HCT116 (cell line): ENCODE data around the gene BORCS5. TPM values are rescaled to one million over a fixed set of nuclear protein-coding genes. Genes with fewer than 3 reads are reported as not detected.

Experiments
- ATAC-seq: fragments of 200-7000 bp; cut with Tn5 transposase; 2 replicates; pipeline ENCODE4 v1.9.1; 2020; ENCODE audit warnings: mild to moderate bottlenecking, moderate library complexity
- BruUV-seq: library from RNA; stranded (reverse); fragments of 400-500 nt; replicated peaks from 2 replicates; lab custom pipeline; 2021; lab: Mats Ljungman, UMichigan
- CTCF ChIA-PET: fragments of 300-600 bp; sonication (Branson Sonifier 250); formaldehyde crosslinking; loops from one replicate; lab custom pipeline; 2021; ENCODE audit warnings: antibody characterized with exemption; lab: Charles Lee
- POLR2A ChIA-PET: fragments of 300-600, 350-600 bp; sonication (Branson Sonifier 250); formaldehyde crosslinking; loops from one replicate; lab custom pipeline; 2021; ENCODE audit warnings: antibody characterized with exemption; lab: Charles Lee
- RAD21 ChIA-PET, 2 experiments: fragments of 300-600 bp; sonication (Branson Sonifier 250); formaldehyde crosslinking; loops; one replicate each; lab custom pipeline; 2023; ENCODE audit warnings: low total read pairs in 2 of 2; ENCODE audit not compliant: uncharacterized antibody in 2 of 2, unreplicated experiment in 2 of 2, low non-redundant PET in 1 of 2; lab: Charles Lee
- DNase-seq: peaks from one replicate; pipeline ENCODE4 v3.0.0-alpha.2; 2010; ENCODE audit warnings: low read depth, low spot score
- H2AFZ ChIP-seq: fragments of 200-600 bp; shearing (Covaris generic), sonication (generic); 2 replicates; pipeline ENCODE4 v1.6.1; 2017; ENCODE audit warnings: low read depth, mixed run types, mixed read lengths, antibody characterized with exemption, low read length; ENCODE audit not compliant: poor library complexity, severe bottlenecking
- H3K27ac ChIP-seq: 2 replicates; pipeline ENCODE4 v1.5.1; 2012; ENCODE audit warnings: low read depth, low read length
- H3K27me3 ChIP-seq: fragments of 200-600 bp; sonication (generic); 2 replicates; pipeline ENCODE4 v1.6.1; 2016; ENCODE audit warnings: mixed run types, low read length, mixed read lengths; ENCODE audit not compliant: insufficient read depth
- H3K36me3 ChIP-seq, 2 experiments: fragments of 200-500 bp in 1 of 2; fragments of 200-600 bp in 1 of 2; sonication (Bioruptor generic) in 1 of 2; sonication (generic) in 1 of 2; 2 replicates each; pipeline versions ENCODE4 v1.5.1 to v1.6.1; 2014 to 2016; ENCODE audit warnings: low read length in 2 of 2, inconsistent platforms in 1 of 2, mixed read lengths in 1 of 2, mixed run types in 1 of 2; ENCODE audit not compliant: insufficient read depth in 2 of 2, control insufficient read depth in 1 of 2
- H3K4me1 ChIP-seq, 2 experiments: fragments of 200-600 bp in 1 of 2; sonication (generic) in 1 of 2; 2 replicates each; pipeline versions ENCODE4 v1.5.1 to v1.6.1; 2012 to 2017; ENCODE audit warnings: low read length in 2 of 2, inconsistent platforms in 1 of 2, mild to moderate bottlenecking in 1 of 2, mixed read lengths in 1 of 2, mixed run types in 1 of 2, moderate library complexity in 1 of 2; ENCODE audit not compliant: insufficient read depth in 2 of 2, control insufficient read depth in 1 of 2
- H3K4me2 ChIP-seq: fragments of 200-600 bp; sonication (generic); 2 replicates; pipeline ENCODE4 v1.6.1; 2017; ENCODE audit warnings: mixed run types, low read length, mixed read lengths
- H3K4me3 ChIP-seq, 2 experiments: fragments of 200-600 bp in 1 of 2; sonication (generic) in 1 of 2; replicated peaks in 1 of 2; 2 replicates each; pipeline ENCODE4 v1.5.1; 2011 to 2016; ENCODE audit warnings: low read length in 2 of 2, control low read depth in 1 of 2, low read depth in 1 of 2, mild to moderate bottlenecking in 1 of 2, mixed read lengths in 1 of 2, mixed run types in 1 of 2
- H3K79me2 ChIP-seq: fragments of 200-600 bp; sonication (generic); 2 replicates; pipeline ENCODE4 v1.6.1; 2017; ENCODE audit warnings: mild to moderate bottlenecking, mixed run types, low read length, moderate library complexity, mixed read lengths; ENCODE audit not compliant: insufficient read depth
- H3K9ac ChIP-seq: fragments of 200-600 bp; sonication (generic); 2 replicates; pipeline ENCODE4 v1.6.1; 2016; ENCODE audit warnings: low read length, mixed read lengths
- H3K9me2 ChIP-seq: fragments of 200-600 bp; sonication (generic), shearing (Covaris generic); 2 replicates; pipeline ENCODE4 v1.6.1; 2017; ENCODE audit warnings: mixed run types, mild to moderate bottlenecking, moderate library complexity; ENCODE audit not compliant: insufficient read depth
- H3K9me3 ChIP-seq, 2 experiments: fragments of 200-500 bp in 1 of 2; fragments of 200-600 bp in 1 of 2; sonication (Bioruptor generic) in 1 of 2; sonication (generic) in 1 of 2; 2 replicates each; pipeline ENCODE4 v1.6.1; 2014 to 2017; ENCODE audit warnings: low read length in 2 of 2, mixed read lengths in 2 of 2, inconsistent platforms in 1 of 2, low read depth in 1 of 2, mild to moderate bottlenecking in 1 of 2, mixed run types in 1 of 2, moderate library complexity in 1 of 2; ENCODE audit not compliant: control insufficient read depth in 1 of 2, insufficient read depth in 1 of 2
- H4K20me1 ChIP-seq: fragments of 200-600 bp; sonication (generic), shearing (Covaris generic); 2 replicates; pipeline ENCODE4 v1.6.1; 2017; ENCODE audit warnings: mixed run types, mild to moderate bottlenecking, moderate library complexity; ENCODE audit not compliant: insufficient read depth
- CEBPB ChIP-seq: IDR thresholded peaks from 2 replicates; pipeline ENCODE4 v1.6.1; 2012; ENCODE audit warnings: low read depth
- EZH2phosphoT487 ChIP-seq: fragments of 200-600 bp; IDR thresholded peaks from 2 replicates; pipeline ENCODE4 v1.6.1; 2018; ENCODE audit warnings: antibody characterized with exemption, borderline replicate concordance
- POLR2A ChIP-seq: IDR thresholded peaks from 2 replicates; pipeline ENCODE4 v1.7.0; 2011; ENCODE audit warnings: borderline replicate concordance; ENCODE audit not compliant: insufficient read depth, insufficient read length; ENCODE audit errors: extremely low read depth
- POLR2AphosphoS5 ChIP-seq: IDR thresholded peaks from 2 replicates; pipeline ENCODE4 v1.6.1; 2011; ENCODE audit warnings: mild to moderate bottlenecking, low read depth, low read length, moderate library complexity
- SIN3A ChIP-seq: IDR thresholded peaks from 2 replicates; pipeline ENCODE4 v1.6.1; 2012; ENCODE audit warnings: low read depth
- intact Hi-C: fragments of 100-400 bp; cut with micrococcal nuclease; formaldehyde crosslinking; loops from 2 replicates; pipeline ENCODE4 v1.10.0; 2022
- total RNA-seq: library from RNA; stranded (reverse); gene quantifications from one replicate; pipeline ENCODE4 v1.2.1, GENCODE V29; 2021; ENCODE audit not compliant: unreplicated experiment
- TF ChIP-seq, protein P1 (sequence below), 3 experiments: fragments of 200-600 bp in 1 of 3; sonication (generic) in 1 of 3; IDR thresholded peaks in 2 of 3; conservative IDR thresholded peaks in 1 of 3; 2 replicates each; pipeline ENCODE4 v1.5.1; 2012 to 2017; ENCODE audit warnings: low read depth in 2 of 3, low read length in 2 of 3, antibody characterized with exemption in 1 of 3, borderline replicate concordance in 1 of 3, control low read depth in 1 of 3, mild to moderate bottlenecking in 1 of 3, mixed read lengths in 1 of 3, mixed run types in 1 of 3, moderate library complexity in 1 of 3; ENCODE audit not compliant: insufficient read depth in 1 of 3
- TF ChIP-seq, protein P2 (sequence below): IDR thresholded peaks from 2 replicates; pipeline ENCODE4 v1.6.1; 2011; ENCODE audit warnings: mild to moderate bottlenecking, low read length, moderate library complexity; ENCODE audit not compliant: insufficient replicate concordance; ENCODE audit errors: extremely low read depth
- TF ChIP-seq, protein P3 (sequence below): IDR thresholded peaks from 2 replicates; pipeline ENCODE4 v1.6.1; 2012

Gene BORCS5
- total RNA-seq, 1 experiment from 2014 or later: 8.7 TPM

DNA sequence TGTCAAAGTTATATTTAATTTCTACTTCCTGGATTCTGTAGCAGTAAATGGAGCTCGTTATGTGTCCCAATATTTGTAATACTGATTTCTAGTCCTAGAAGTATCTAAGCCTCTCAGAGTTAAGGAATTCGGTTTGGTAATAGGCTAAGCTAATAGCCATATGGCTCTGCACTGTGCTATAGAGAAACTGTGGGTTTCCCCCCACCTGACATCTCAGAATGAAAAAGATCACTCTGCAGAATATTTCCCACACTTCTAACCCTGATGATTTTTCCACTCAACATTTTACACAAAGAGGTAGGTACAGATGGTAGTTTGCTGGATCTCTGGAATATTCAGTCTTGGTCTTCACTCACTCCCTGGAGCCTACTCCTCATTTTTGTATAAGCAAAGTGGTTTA lies 71.2 kb downstream of the BORCS5 start:
- no TSS peak for BruUV-seq
- CTCF ChIA-PET: no interaction called here
- TF ChIP-seq, protein P1, sequence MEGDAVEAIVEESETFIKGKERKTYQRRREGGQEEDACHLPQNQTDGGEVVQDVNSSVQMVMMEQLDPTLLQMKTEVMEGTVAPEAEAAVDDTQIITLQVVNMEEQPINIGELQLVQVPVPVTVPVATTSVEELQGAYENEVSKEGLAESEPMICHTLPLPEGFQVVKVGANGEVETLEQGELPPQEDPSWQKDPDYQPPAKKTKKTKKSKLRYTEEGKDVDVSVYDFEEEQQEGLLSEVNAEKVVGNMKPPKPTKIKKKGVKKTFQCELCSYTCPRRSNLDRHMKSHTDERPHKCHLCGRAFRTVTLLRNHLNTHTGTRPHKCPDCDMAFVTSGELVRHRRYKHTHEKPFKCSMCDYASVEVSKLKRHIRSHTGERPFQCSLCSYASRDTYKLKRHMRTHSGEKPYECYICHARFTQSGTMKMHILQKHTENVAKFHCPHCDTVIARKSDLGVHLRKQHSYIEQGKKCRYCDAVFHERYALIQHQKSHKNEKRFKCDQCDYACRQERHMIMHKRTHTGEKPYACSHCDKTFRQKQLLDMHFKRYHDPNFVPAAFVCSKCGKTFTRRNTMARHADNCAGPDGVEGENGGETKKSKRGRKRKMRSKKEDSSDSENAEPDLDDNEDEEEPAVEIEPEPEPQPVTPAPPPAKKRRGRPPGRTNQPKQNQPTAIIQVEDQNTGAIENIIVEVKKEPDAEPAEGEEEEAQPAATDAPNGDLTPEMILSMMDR (IDR thresholded peaks at IDR 0.05 in 2 of 3, conservative IDR thresholded peaks at IDR 0.05 in 1 of 3; ENCODE audit: borderline replicate concordance in 1 of 3, insufficient read depth in 1 of 3, low read depth in 2 of 3, low read length in 2 of 3): no peak
- TF ChIP-seq SIN3A (no peak), POLR2AphosphoS5 (no peak), EZH2phosphoT487 (no peak), CEBPB (no peak), POLR2A (no peak)
- TF ChIP-seq, protein P2, sequence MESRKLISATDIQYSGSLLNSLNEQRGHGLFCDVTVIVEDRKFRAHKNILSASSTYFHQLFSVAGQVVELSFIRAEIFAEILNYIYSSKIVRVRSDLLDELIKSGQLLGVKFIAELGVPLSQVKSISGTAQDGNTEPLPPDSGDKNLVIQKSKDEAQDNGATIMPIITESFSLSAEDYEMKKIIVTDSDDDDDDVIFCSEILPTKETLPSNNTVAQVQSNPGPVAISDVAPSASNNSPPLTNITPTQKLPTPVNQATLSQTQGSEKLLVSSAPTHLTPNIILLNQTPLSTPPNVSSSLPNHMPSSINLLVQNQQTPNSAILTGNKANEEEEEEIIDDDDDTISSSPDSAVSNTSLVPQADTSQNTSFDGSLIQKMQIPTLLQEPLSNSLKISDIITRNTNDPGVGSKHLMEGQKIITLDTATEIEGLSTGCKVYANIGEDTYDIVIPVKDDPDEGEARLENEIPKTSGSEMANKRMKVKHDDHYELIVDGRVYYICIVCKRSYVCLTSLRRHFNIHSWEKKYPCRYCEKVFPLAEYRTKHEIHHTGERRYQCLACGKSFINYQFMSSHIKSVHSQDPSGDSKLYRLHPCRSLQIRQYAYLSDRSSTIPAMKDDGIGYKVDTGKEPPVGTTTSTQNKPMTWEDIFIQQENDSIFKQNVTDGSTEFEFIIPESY: no peak
- TF ChIP-seq, protein P3, sequence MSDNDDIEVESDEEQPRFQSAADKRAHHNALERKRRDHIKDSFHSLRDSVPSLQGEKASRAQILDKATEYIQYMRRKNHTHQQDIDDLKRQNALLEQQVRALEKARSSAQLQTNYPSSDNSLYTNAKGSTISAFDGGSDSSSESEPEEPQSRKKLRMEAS: no peak
- TF ChIP-seq, all 23 proteins: peak for 0
- H3K4me2 ChIP-seq: no peak overlapping the region
- intact Hi-C loops: no loop called here
- peaks cover 0 to 5% of the 10 kb centered on the region in 2 experiments; a peak in 1 of 4 replicates for H3K9me3 ChIP-seq
- no peak overlapping the region for H2AFZ ChIP-seq
- no peaks in the 10 kb centered on the region for H3K27me3 ChIP-seq
- POLR2A ChIA-PET: no interaction called here
- DNase-seq (no peak), ATAC-seq (no peak)
- H3K79me2 ChIP-seq: no peaks in the 10 kb centered on the region
- no peaks in the 10 kb centered on the region for H4K20me1 ChIP-seq
- H3K27ac ChIP-seq: no peak overlapping the region
- no peaks in the 10 kb centered on the region for H3K9me2 ChIP-seq
- RAD21 ChIA-PET: no interaction called here
- H3K9ac ChIP-seq: no peak overlapping the region
- no peaks in the 10 kb centered on the region for H3K4me1 ChIP-seq
- no peak overlapping the region for H3K4me3 ChIP-seq
- no peaks in the 10 kb centered on the region for H3K36me3 ChIP-seq
